Activated naive CD8-positive, alpha-beta T cell treated with anti-CD3 and anti-CD28 coated beads for 36 hours (primary cell): ENCODE measurements around the gene ZFYVE19. TPM values are rescaled to one million over a fixed set of nuclear protein-coding genes. Genes with fewer than 3 reads are reported as not detected.

Source experiments
- DNase-seq: peaks from one replicate; pipeline ENCODE4 v3.0.0; 2021
- H3K27ac Mint-ChIP-seq: one replicate; pipeline ENCODE4 v1.8.0; 2022; ENCODE audit warnings: mild to moderate bottlenecking, moderate library complexity, mixed read lengths
- H3K27me3 Mint-ChIP-seq: one replicate; pipeline ENCODE4 v1.8.0; 2022; ENCODE audit warnings: mild to moderate bottlenecking, mixed read lengths
- H3K36me3 Mint-ChIP-seq: one replicate; pipeline ENCODE4 v1.8.0; 2021; ENCODE audit warnings: mild to moderate bottlenecking, mixed read lengths
- H3K4me1 Mint-ChIP-seq: one replicate; pipeline ENCODE4 v1.8.0; 2021; ENCODE audit warnings: mixed read lengths
- H3K4me3 Mint-ChIP-seq: one replicate; pipeline ENCODE4 v1.8.0; 2022; ENCODE audit warnings: mild to moderate bottlenecking, moderate library complexity, mixed read lengths
- H3K9me3 Mint-ChIP-seq: one replicate; pipeline ENCODE4 v1.8.0; 2022; ENCODE audit warnings: mixed read lengths
- total RNA-seq, 2 experiments: library from RNA; stranded (reverse); gene quantifications; one replicate each; pipeline ENCODE4 v1.2.3, GENCODE V29; 2021

ZFYVE19 gene
- total RNA-seq, 2 experiments from 2014 or later: 20.1 to 20.8 TPM

- H3K4me1 Mint-ChIP-seq: no peaks in the 10 kb centered on the region
- H3K36me3 Mint-ChIP-seq: no peaks in the 10 kb centered on the region
- no peak overlapping the region for H3K4me3 Mint-ChIP-seq
- no peak overlapping the region for H3K27ac Mint-ChIP-seq
- peaks cover 5% of the 10 kb centered on the region for H3K27me3 Mint-ChIP-seq
- H3K9me3 Mint-ChIP-seq: no peaks in the 10 kb centered on the region
- no peak for DNase-seq
Measured at GRCh38 chr15:40823572-40824343, 16.9 kb downstream of the ZFYVE19 start.

GRCh38 chr15:40825661-40826422, 19.0 kb downstream of the ZFYVE19 start:
- Mint-ChIP-seq H3K4me3 (no peak overlapping the region), H3K36me3 (no peaks in the 10 kb centered on the region), H3K27ac (no peak overlapping the region), H3K4me1 (no peaks in the 10 kb centered on the region), H3K9me3 (no peaks in the 10 kb centered on the region), H3K27me3 (peaks cover 5% of the 10 kb centered on the region)
- DNase-seq: no peak

- no peak overlapping the region for H3K4me3 Mint-ChIP-seq
- no peaks in the 10 kb centered on the region for H3K9me3 Mint-ChIP-seq
- H3K27me3 Mint-ChIP-seq: peaks cover 5% of the 10 kb centered on the region
- H3K4me1 Mint-ChIP-seq: no peaks in the 10 kb centered on the region
- no peaks in the 10 kb centered on the region for H3K36me3 Mint-ChIP-seq
- DNase-seq: no peak
- H3K27ac Mint-ChIP-seq: no peak overlapping the region
Measured at GRCh38 chr15:40826423-40827075, 19.7 kb downstream of the ZFYVE19 start.

- Mint-ChIP-seq H3K27me3 (peaks cover 5% of the 10 kb centered on the region), H3K4me3 (no peak within 1 kb of the TSS), H3K27ac (no peak within 1 kb of the TSS), H3K9me3 (no peaks in the 10 kb centered on the region), H3K4me1 (no peaks in the 10 kb centered on the region), H3K36me3 (no peaks in the 10 kb centered on the region)
- DNase-seq: no peak
Measured at GRCh38 chr15:40828447-40829036, 21.7 kb downstream of the ZFYVE19 start, which contains the start of gene PPP1R14D. PPP1R14D (minus strand) TSS chr15:40828708; CDS start chr15:40828641, 67 bp downstream.

- no peak overlapping the region for H3K27ac Mint-ChIP-seq
- H3K4me1 Mint-ChIP-seq: no peaks in the 10 kb centered on the region
- no peak overlapping the region for H3K4me3 Mint-ChIP-seq
- H3K36me3 Mint-ChIP-seq: no peaks in the 10 kb centered on the region
- H3K27me3 Mint-ChIP-seq: peaks cover 2% of the 10 kb centered on the region
- no peaks in the 10 kb centered on the region for H3K9me3 Mint-ChIP-seq
- DNase-seq: no peak
Measured at GRCh38 chr15:40829115-40829514, 22.2 kb downstream of the ZFYVE19 start.

GRCh38 chr15:40830884-40831283, 24.0 kb downstream of the ZFYVE19 start:
- no peak for DNase-seq
- H3K27ac Mint-ChIP-seq: no peak overlapping the region
- no peaks in the 10 kb centered on the region for H3K27me3 Mint-ChIP-seq
- no peaks in the 10 kb centered on the region for H3K9me3 Mint-ChIP-seq
- no peak overlapping the region for H3K4me3 Mint-ChIP-seq
- no peaks in the 10 kb centered on the region for H3K4me1 Mint-ChIP-seq
- no peaks in the 10 kb centered on the region for H3K36me3 Mint-ChIP-seq

GRCh38 chr15:40831861-40832260, 25.0 kb downstream of the ZFYVE19 start:
- no peak overlapping the region for H3K27ac Mint-ChIP-seq
- no peaks in the 10 kb centered on the region for H3K4me1 Mint-ChIP-seq
- H3K27me3 Mint-ChIP-seq: no peaks in the 10 kb centered on the region
- H3K4me3 Mint-ChIP-seq: no peak overlapping the region
- H3K9me3 Mint-ChIP-seq: no peaks in the 10 kb centered on the region
- H3K36me3 Mint-ChIP-seq: no peaks in the 10 kb centered on the region
- DNase-seq: no peak

- Mint-ChIP-seq H3K4me1 (no peaks in the 10 kb centered on the region), H3K9me3 (no peaks in the 10 kb centered on the region), H3K4me3 (no peak overlapping the region), H3K27me3 (no peaks in the 10 kb centered on the region), H3K27ac (no peak overlapping the region), H3K36me3 (no peaks in the 10 kb centered on the region)
- DNase-seq: no peak
Measured at GRCh38 chr15:40832903-40833302, 26.0 kb downstream of the ZFYVE19 start.

GRCh38 chr15:40836020-40836419, 29.1 kb downstream of the ZFYVE19 start:
- Mint-ChIP-seq H3K4me3 (no peak overlapping the region), H3K4me1 (no peaks in the 10 kb centered on the region), H3K36me3 (no peaks in the 10 kb centered on the region), H3K27me3 (no peaks in the 10 kb centered on the region), H3K27ac (no peak overlapping the region), H3K9me3 (no peaks in the 10 kb centered on the region)
- DNase-seq: no peak

- Mint-ChIP-seq H3K4me3 (no peak overlapping the region), H3K4me1 (no peaks in the 10 kb centered on the region), H3K27ac (no peak overlapping the region), H3K36me3 (no peaks in the 10 kb centered on the region), H3K9me3 (no peaks in the 10 kb centered on the region), H3K27me3 (peaks cover 9% of the 10 kb centered on the region)
- DNase-seq: no peak
Measured at GRCh38 chr15:40838756-40839155, 31.9 kb downstream of the ZFYVE19 start.

GRCh38 chr15:40841741-40842140, 34.9 kb downstream of the ZFYVE19 start:
- no peak overlapping the region for H3K4me3 Mint-ChIP-seq
- DNase-seq: no peak
- H3K9me3 Mint-ChIP-seq: no peaks in the 10 kb centered on the region
- no peak overlapping the region for H3K27ac Mint-ChIP-seq
- H3K27me3 Mint-ChIP-seq: peaks cover 23% of the 10 kb centered on the region
- no peaks in the 10 kb centered on the region for H3K36me3 Mint-ChIP-seq
- peaks cover 9% of the 10 kb centered on the region for H3K4me1 Mint-ChIP-seq

- no peaks in the 10 kb centered on the region for H3K9me3 Mint-ChIP-seq
- peaks cover 15% of the 10 kb centered on the region for H3K4me1 Mint-ChIP-seq
- DNase-seq: no peak
- no peak overlapping the region for H3K27ac Mint-ChIP-seq
- peaks cover 23% of the 10 kb centered on the region for H3K27me3 Mint-ChIP-seq
- H3K36me3 Mint-ChIP-seq: no peaks in the 10 kb centered on the region
- H3K4me3 Mint-ChIP-seq: peak overlapping the region; percentile 67
Measured at GRCh38 chr15:40843261-40843884, 36.5 kb downstream of the ZFYVE19 start.

- Mint-ChIP-seq H3K9me3 (no peaks in the 10 kb centered on the region), H3K36me3 (no peaks in the 10 kb centered on the region), H3K27ac (no peak within 1 kb of the TSS), H3K4me1 (peaks cover 15% of the 10 kb centered on the region), H3K4me3 (peak within 1 kb of the TSS; percentile 83), H3K27me3 (peaks cover 23% of the 10 kb centered on the region)
- DNase-seq: peak; percentile 77
Measured at GRCh38 chr15:40843885-40844695, 37.2 kb downstream of the ZFYVE19 start, which contains the start of gene SPINT1. SPINT1 (plus strand) TSS chr15:40844048; CDS start chr15:40844555, 507 bp downstream.

GRCh38 chr15:40844696-40845030, 37.8 kb downstream of the ZFYVE19 start:
- no peaks in the 10 kb centered on the region for H3K9me3 Mint-ChIP-seq
- H3K27ac Mint-ChIP-seq: no peak overlapping the region

More at GRCh38 chr15:40844696-40845030, 37.8 kb downstream of the ZFYVE19 start:
- H3K27me3 Mint-ChIP-seq: peaks cover 23% of the 10 kb centered on the region
- H3K4me3 Mint-ChIP-seq: peak overlapping the region; percentile 83
- no peaks in the 10 kb centered on the region for H3K36me3 Mint-ChIP-seq
- H3K4me1 Mint-ChIP-seq: peaks cover 15% of the 10 kb centered on the region
- DNase-seq: peak; percentile 39
